ENCODE results near the gene PREX1. TPM values are rescaled to one million over a fixed set of nuclear protein-coding genes. Genes with fewer than 3 reads are reported as not detected.

Gene PREX1
- total RNA-seq, 1 donor, result 57.4 TPM

DNA sequence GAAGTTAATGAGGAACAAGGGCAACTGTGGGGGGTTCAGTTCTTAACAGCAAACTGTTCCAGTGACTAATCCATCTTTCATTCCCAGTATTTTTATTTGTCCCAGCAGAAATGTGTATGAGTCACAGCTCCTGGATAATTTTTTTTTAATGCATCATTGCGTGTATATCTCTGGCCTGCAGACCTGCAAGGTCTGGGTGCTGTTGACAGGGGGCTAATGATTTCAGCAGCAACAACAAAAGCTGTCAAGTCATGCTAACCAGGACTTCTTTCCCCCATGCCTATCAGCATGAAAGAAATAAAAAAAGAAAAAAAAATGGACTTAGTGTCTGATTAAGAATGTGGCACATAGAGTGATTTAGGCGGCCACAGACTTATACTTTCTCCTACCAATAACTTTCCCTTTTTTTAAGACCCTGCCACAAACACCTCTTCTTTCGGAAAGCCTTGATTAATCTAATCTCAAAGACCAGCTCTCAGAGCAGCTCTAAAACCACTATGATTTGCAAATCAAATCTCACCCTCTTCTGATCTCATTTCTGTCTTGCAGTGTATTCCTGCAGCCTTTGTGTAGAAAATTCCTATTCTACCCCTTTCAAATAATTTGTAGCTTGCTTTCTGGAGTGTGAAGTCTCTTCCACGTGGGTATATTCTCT is 14.2 kb upstream of the PREX1 start:
- H3K4me3 ChIP-seq (ENCODE audit: low read depth, low read length), result no peak overlapping the region
- TF ChIP-seq, protein P1, sequence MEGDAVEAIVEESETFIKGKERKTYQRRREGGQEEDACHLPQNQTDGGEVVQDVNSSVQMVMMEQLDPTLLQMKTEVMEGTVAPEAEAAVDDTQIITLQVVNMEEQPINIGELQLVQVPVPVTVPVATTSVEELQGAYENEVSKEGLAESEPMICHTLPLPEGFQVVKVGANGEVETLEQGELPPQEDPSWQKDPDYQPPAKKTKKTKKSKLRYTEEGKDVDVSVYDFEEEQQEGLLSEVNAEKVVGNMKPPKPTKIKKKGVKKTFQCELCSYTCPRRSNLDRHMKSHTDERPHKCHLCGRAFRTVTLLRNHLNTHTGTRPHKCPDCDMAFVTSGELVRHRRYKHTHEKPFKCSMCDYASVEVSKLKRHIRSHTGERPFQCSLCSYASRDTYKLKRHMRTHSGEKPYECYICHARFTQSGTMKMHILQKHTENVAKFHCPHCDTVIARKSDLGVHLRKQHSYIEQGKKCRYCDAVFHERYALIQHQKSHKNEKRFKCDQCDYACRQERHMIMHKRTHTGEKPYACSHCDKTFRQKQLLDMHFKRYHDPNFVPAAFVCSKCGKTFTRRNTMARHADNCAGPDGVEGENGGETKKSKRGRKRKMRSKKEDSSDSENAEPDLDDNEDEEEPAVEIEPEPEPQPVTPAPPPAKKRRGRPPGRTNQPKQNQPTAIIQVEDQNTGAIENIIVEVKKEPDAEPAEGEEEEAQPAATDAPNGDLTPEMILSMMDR (IDR thresholded peaks at IDR 0.05; ENCODE audit: insufficient read depth, low read depth, low read length), result no peak
- DNase-seq (ENCODE audit: low read depth), result peak; percentile 78

DNA sequence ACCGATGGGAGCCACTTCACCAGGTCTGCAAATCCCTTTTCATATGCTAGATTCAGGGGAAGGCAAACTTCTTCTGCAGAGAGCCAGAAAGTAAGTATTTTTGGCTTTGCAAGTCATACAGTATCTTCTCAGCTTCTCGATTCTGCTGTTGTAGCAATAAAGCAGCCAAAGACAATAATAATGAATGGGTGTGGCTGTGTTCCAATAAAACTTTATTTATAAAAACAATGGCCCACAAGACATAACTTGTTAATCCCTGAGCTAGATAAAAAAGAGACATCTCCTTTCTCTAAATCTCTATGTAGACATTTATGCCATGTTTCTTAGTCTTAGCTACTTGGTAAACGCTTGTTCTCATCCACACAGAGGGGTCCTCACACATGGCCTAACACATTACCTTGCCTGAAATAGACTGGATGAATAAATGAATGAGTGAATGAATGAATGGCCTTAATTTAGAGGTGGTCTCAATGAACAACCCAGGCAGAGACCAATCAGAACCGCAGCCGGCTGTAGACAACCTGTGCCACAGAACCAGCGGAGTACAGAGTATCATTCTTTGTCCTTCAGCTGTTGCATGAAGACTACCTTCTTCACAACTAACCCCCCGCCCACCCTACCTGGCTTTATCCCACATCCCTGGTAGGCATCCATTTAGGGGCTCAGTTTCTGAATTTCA is 13.5 kb upstream of the PREX1 start:
- H3K4me3 ChIP-seq (ENCODE audit: low read depth, low read length), result no peak overlapping the region
- no peak for DNase-seq (ENCODE audit: low read depth)
- TF ChIP-seq, protein P1 (IDR thresholded peaks at IDR 0.05; ENCODE audit: insufficient read depth, low read depth, low read length), result no peak

DNA sequence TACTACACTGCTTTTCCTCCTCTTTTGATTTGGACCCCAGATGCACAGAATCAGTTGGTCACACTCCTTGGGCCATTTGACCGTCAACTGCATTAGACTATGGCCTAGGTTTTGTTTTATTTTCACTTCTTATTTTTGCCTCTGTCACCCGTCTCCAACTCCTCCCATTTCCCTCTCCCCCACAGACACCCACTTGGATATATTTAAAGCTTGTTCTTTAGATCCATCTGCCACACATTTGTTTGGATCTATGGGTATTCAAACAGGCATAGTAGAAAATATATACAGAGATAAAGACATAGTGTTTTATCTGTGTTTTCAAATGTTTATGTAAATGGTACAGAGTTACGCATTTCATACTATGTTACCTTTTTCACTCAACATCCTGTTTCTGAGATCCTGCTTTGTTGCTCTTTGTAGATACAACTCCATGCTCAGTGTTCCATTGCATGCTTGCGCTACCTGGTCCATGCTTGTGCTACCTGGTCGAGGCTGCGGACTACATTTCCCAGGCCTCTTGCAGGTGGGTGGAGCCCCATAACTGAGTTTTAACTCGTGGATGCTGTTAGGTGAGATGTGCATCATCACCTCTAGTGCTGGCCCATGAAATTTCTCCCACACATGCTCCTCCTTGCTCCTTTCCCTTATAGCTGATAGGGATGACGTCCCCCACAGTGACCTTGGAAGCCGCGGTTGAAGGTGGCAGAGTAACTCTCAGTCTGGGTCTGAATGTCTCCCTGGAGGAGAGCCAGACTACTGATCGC is 11.5 kb upstream of the PREX1 start:
- TF ChIP-seq, protein P1 (IDR thresholded peaks at IDR 0.05; ENCODE audit: insufficient read depth, low read depth, low read length), result no peak
- DNase-seq (ENCODE audit: low read depth), result no peak
- H3K4me3 ChIP-seq (ENCODE audit: low read depth, low read length), result no peak overlapping the region

DNA sequence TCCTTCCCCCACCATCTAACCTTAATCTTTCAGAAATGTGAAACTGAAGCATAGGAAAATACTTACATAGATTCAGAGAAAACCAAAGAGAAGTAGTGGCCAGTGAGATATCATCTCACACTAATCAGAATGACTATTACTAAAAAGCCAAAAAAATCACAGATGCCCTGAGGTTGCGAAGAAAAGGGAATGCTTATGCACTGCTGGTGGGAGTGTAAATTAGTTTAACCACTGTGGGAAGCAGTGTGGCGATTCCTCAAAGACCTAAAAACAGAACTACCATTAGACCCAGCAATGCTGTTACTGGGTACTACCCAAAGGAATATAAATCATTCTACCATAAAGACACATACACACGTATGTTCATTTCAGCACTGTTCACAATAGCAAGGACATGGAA is 9.2 kb upstream of the PREX1 start:
- no peak overlapping the region for H3K4me3 ChIP-seq (ENCODE audit: low read depth, low read length)
- TF ChIP-seq, protein P1 (IDR thresholded peaks at IDR 0.05; ENCODE audit: insufficient read depth, low read depth, low read length), result no peak

DNA sequence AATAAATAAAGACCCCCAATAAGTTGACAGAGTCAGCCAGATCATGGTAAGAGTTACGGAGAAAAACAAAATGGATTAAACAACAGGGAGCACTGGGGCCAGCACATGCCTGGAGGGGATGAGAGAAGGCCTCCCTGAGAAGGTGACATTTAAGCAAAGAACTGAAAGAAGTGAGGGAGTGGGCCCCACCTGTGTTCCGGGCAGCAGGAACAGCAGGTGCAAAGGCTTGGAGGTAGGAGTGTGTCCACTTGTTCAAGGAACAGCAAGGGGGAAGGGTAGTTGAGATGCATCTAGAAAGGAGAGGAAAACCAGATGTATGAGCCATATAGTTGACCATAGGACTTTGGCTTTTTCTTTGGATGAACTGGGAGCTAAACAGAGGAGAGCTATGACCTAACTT is 7.6 kb upstream of the PREX1 start:
- no peak overlapping the region for H3K4me3 ChIP-seq (ENCODE audit: low read depth, low read length)
- TF ChIP-seq, protein P1 (IDR thresholded peaks at IDR 0.05; ENCODE audit: insufficient read depth, low read depth, low read length), result no peak
- no peak for DNase-seq (ENCODE audit: low read depth)

More for the DNA sequence above, 9.2 kb upstream of the PREX1 start:
- no peak for DNase-seq (ENCODE audit: low read depth)

DNA sequence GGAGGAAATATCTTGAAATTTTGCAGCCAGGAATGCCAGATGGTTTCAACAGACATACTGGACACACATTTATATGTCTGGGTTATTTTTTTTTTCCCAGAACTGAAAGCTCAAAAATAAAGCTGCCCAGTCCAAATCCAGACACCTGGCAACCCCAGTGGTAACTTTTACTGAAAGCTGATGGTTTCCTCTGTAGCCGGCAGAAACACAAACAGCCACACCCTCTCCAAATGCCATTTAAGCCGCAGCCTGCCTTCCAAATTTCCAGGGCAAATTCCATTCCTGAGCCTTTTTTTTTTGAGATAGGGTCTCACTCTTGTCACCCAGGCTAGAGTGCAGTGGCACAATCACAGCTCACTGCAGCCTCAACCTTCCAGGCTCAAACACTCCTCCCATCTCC is 6.5 kb upstream of the PREX1 start:
- no peak overlapping the region for H3K4me3 ChIP-seq (ENCODE audit: low read depth, low read length)
- TF ChIP-seq, protein P1 (IDR thresholded peaks at IDR 0.05; ENCODE audit: insufficient read depth, low read depth, low read length), result no peak
- DNase-seq (ENCODE audit: low read depth), result peak; percentile 29
